Measurements from ENCODE around the gene RARB.

RARB gene

GRCh38 chr3:25610779-25611178, 182.7 kb downstream of the RARB start:
- no peak for DNase-seq (ENCODE audit: low spot score)

- no peak for DNase-seq (ENCODE audit: low spot score)
These were observed 183.1 kb downstream of the RARB start for GRCh38 chr3:25611193-25611592.

GRCh38 chr3:25618028-25618427, 190.0 kb downstream of the RARB start:
- DNase-seq (ENCODE audit: low spot score) = no peak

GRCh38 chr3:25619382-25619781, 191.3 kb downstream of the RARB start:
- no peak for DNase-seq (ENCODE audit: low spot score)

- no peak for DNase-seq (ENCODE audit: low spot score)
These were observed 192.4 kb downstream of the RARB start for GRCh38 chr3:25620493-25620892.

- DNase-seq (ENCODE audit: low spot score) = no peak
These were observed 193.0 kb downstream of the RARB start for GRCh38 chr3:25621087-25621486.

- no peak for DNase-seq (ENCODE audit: low spot score)
These were observed 203.9 kb downstream of the RARB start for GRCh38 chr3:25631989-25632388.

- DNase-seq (ENCODE audit: low spot score) = no peak
These were observed 205.9 kb downstream of the RARB start for GRCh38 chr3:25633919-25634318.

GRCh38 chr3:25635038-25635437, 207.0 kb downstream of the RARB start:
- no peak for DNase-seq (ENCODE audit: low spot score)

Data from iPS-NIHi11 (cell line).